Neural crest cell (in vitro differentiated cells): ENCODE results near the gene PNPLA1. TPM values are rescaled to one million over a fixed set of nuclear protein-coding genes. Genes with fewer than 3 reads are reported as not detected.

Experiments
- DNase-seq: peaks from one replicate; pipeline ENCODE4 v3.0.0; 2021; ENCODE audit warnings: low read depth, mixed read lengths, low spot score
- H3K27ac Mint-ChIP-seq: one replicate; pipeline ENCODE4 v1.8.0; 2021; ENCODE audit warnings: mild to moderate bottlenecking, mixed read lengths; ENCODE audit not compliant: unreplicated experiment
- H3K27me3 Mint-ChIP-seq: 2 replicates; pipeline ENCODE4 v1.8.0; 2021; ENCODE audit warnings: low read depth, mild to moderate bottlenecking, mixed read lengths
- H3K36me3 Mint-ChIP-seq: 2 replicates; pipeline ENCODE4 v1.8.0; 2021; ENCODE audit warnings: low read depth, mild to moderate bottlenecking, mixed read lengths
- H3K4me1 Mint-ChIP-seq: 2 replicates; pipeline ENCODE4 v1.8.0; 2021; ENCODE audit warnings: mixed read lengths
- H3K4me3 Mint-ChIP-seq: one replicate; pipeline ENCODE4 v1.8.0; 2021; ENCODE audit warnings: mild to moderate bottlenecking, mixed read lengths
- H3K9me3 Mint-ChIP-seq: 2 replicates; pipeline ENCODE4 v1.8.0; 2021; ENCODE audit warnings: mixed read lengths
- CTCF ChIP-seq: fragments of 200-600 bp; sonication (generic); conservative IDR thresholded peaks from 2 replicates; pipeline ENCODE4 v1.5.0; 2021; ENCODE audit warnings: antibody characterized with exemption, mild to moderate bottlenecking
- total RNA-seq: library from RNA; stranded (reverse); gene quantifications from 2 replicates; pipeline ENCODE4 v1.2.1, GENCODE V29; 2021

Gene PNPLA1
- total RNA-seq, 1 donor from 2014 or later, result not detected

- peak; percentile 87 for DNase-seq
- TF ChIP-seq CTCF, result peak; percentile 98
- H3K4me1 Mint-ChIP-seq, result peaks cover 17% of the 10 kb centered on the region
- no peaks in the 10 kb centered on the region for H3K9me3 Mint-ChIP-seq
- H3K4me3 Mint-ChIP-seq, result peak overlapping the region; percentile 32
- H3K27ac Mint-ChIP-seq, result no peak overlapping the region
- peaks cover 19% of the 10 kb centered on the region for H3K27me3 Mint-ChIP-seq
- no peaks in the 10 kb centered on the region for H3K36me3 Mint-ChIP-seq
Measured at GRCh38 chr6:36340618-36341454, 71.0 kb downstream of the PNPLA1 start.

GRCh38 chr6:36343109-36343680 lies 73.3 kb downstream of the PNPLA1 start:
- TF ChIP-seq CTCF, result no peak
- DNase-seq, result no peak
- Mint-ChIP-seq H3K4me1 (peaks cover 17% of the 10 kb centered on the region), H3K27me3 (peaks cover 17% of the 10 kb centered on the region), H3K27ac (no peak overlapping the region), H3K9me3 (no peaks in the 10 kb centered on the region), H3K36me3 (no peaks in the 10 kb centered on the region), H3K4me3 (no peak overlapping the region)

- H3K9me3 Mint-ChIP-seq, result no peaks in the 10 kb centered on the region
- H3K27me3 Mint-ChIP-seq, result peaks cover 1% of the 10 kb centered on the region
- H3K36me3 Mint-ChIP-seq, result no peaks in the 10 kb centered on the region
- no peak overlapping the region for H3K27ac Mint-ChIP-seq
- no peak overlapping the region for H3K4me3 Mint-ChIP-seq
- TF ChIP-seq CTCF, result no peak
- DNase-seq, result no peak
- peaks cover 9% of the 10 kb centered on the region for H3K4me1 Mint-ChIP-seq
Measured at GRCh38 chr6:36345681-36346466, 76.0 kb downstream of the PNPLA1 start.

- Mint-ChIP-seq H3K9me3 (no peaks in the 10 kb centered on the region), H3K27me3 (no peaks in the 10 kb centered on the region), H3K4me1 (peaks cover 10% of the 10 kb centered on the region), H3K4me3 (no peak overlapping the region), H3K36me3 (no peaks in the 10 kb centered on the region), H3K27ac (no peak overlapping the region)
- no peak for DNase-seq
- TF ChIP-seq CTCF, result no peak
Measured at GRCh38 chr6:36346486-36347273, 76.8 kb downstream of the PNPLA1 start.

GRCh38 chr6:36347621-36348020 lies 77.8 kb downstream of the PNPLA1 start:
- Mint-ChIP-seq H3K36me3 (no peaks in the 10 kb centered on the region), H3K4me1 (peaks cover 10% of the 10 kb centered on the region), H3K27ac (no peak overlapping the region), H3K27me3 (no peaks in the 10 kb centered on the region), H3K4me3 (no peak overlapping the region), H3K9me3 (peaks cover under 1% of the 10 kb centered on the region)
- no peak for TF ChIP-seq CTCF
- no peak for DNase-seq
